Caki2 (cell line): ENCODE measurements around the gene PHKG1. TPM values are rescaled to one million over a fixed set of nuclear protein-coding genes. Genes with fewer than 3 reads are reported as not detected.
"Not testable (repeated sequence)": the region's sequence is repeated elsewhere in the genome, so short reads cannot be mapped to it uniquely, and the experiment has no call there.

Source experiments
- DNase-seq: peaks from one replicate; pipeline ENCODE4 v3.0.0-alpha.2; 2015; ENCODE audit warnings: low read depth
- in situ Hi-C: cut with HindIII; loops from 2 replicates; pipeline ENCODE4 v1.10.0; 2016; ENCODE audit warnings: low sequenced_read_pairs, low pct_unique_long_range_greater_than_20kb, mixed read lengths
- total RNA-seq: library from RNA; depleted of rRNA; stranded (reverse); fragments of >200 nt; shearing (Covaris generic); gene quantifications from 2 replicates; pipeline ENCODE4 v1.2.3, GENCODE V29; 2014; ENCODE audit warnings: low replicate concordance; rRNA removed

Gene PHKG1
- total RNA-seq: 1.3 TPM in 1 of 2 replicates, not detected in the other

DNA sequence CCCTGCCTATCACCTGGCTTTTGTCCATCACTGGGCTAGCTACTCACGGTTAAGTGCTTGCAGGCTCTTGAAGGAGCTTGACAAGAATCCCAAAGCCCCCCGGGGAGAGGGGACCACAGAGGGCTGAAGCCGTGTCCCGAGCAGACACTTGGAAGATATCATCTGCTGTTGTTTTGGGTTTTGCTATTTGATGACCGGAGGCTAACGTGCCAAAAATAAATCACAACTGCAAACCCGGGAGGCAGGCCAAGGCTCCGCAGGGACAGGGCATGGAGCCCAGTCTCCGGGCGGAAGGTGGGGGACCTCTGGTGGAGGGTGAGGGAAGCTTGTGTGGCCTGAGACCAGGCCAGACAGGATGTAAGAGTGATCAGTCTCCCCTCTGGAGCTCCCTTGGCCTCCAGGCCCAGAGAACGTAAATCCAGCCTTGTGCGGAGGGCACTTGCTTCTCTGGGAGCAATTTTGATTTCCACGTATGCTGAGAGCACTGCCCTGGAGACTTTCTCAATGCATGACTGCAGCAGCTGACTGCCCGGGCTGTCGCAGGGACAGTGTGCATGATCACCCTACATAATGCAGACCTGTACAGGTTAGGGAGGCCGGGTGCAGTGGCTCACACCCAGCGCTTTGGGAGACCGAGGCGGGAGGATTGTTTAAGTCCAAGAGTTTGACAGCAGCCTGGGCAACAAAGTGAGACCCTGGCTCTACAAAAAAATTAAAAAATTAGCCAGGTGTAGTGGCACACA lies at the start of gene PHKG1:
PHKG1 (minus strand) TSS at position 164 of the 743 bp plus-strand sequence. CDS start 4,011 bp downstream, outside the sequence.
- no peak for DNase-seq
- in situ Hi-C loops: no loop called here

DNA sequence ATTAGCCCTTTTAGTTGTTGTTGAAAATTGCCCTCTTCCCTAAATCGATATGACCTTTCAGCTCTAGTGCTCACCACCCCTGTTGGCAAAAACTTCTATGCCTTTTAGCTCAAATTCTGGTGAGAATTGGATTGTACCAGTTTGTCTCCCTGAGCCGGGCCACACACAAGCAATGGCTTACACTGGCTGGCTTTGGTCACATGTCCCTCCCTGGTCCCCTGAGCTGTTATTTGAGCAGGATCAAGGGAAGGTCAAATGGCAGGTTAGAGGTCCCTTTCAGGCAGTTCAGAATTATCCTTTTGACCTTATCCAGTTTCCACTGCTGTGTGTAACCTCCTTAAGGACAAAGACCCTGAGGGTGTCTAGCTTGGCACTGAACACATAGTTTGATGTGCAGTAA lies 38.3 kb upstream of the PHKG1 start:
- in situ Hi-C loops, DNase-seq: not testable (repeated sequence)

DNA sequence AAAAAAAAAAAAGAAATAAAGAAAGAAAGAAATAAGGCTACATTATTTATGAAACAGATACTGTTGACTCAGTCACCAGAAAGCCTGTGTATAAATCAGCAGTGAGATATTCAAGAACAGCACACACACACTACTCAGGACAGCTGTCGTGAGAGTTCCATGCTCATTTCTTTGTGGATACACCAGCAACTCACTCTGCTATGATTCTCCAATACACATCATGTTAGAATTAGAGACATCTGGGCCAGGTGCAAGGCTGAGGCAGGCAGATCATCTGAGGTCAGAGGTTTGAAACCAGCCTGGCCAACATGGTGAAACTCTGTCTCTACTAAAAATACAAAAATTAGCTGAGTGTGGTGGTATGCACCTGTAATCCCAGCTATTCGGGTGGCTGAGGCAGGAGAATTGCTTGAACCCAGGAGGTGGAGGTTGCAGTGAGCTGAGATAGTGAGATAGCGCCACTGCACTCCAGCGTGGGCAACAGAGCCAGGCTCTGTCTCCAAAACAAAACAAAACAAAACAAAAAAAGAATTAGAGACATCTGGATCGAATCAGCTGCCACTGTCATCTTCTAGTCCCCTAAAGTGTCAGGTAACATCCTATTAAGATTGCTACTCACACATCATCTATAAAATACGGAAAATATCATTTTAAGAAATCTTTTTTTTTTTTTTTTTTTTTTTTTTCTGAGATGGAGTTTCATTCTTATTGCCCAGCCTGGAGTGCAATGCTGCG lies 34.7 kb upstream of the PHKG1 start:
- no peak for DNase-seq
- in situ Hi-C loops: no loop called here

DNA sequence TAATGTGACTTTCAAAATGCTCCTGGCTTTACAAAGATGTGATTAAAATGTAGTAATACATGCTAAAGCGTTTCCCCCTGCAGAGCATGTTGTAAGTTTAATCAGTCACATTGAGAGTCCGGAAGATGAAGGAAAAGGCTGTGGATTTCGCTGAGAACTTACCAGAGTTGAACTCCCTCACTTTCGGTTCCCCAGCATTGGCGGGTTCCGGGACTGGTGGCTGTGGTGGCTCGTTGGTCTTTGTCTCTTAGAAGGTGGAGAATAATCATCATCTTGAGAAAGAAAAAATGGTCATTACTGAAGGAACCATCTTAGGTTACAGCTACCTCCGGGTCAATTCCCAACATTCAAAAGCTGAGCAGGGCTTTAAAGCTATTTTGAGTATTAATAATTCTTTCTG lies 33.1 kb upstream of the PHKG1 start:
- in situ Hi-C loops: no loop called here
- no peak for DNase-seq

- in situ Hi-C loops: no loop called here
- DNase-seq: no peak
These were observed 32.2 kb upstream of the PHKG1 start for GRCh38 chr7:56124981-56125380.

- DNase-seq: no peak
- in situ Hi-C loops: no loop called here
These were observed 28.7 kb upstream of the PHKG1 start for GRCh38 chr7:56121440-56121839.

- DNase-seq: no peak
- in situ Hi-C loops: no loop called here
These were observed 23.2 kb upstream of the PHKG1 start, which contains the start of gene NUPR2 for GRCh38 chr7:56115852-56116538. TSS of gene NUPR2 (minus strand) at chr7:56116417. CDS start at chr7:56116314, 103 bp downstream.

DNA sequence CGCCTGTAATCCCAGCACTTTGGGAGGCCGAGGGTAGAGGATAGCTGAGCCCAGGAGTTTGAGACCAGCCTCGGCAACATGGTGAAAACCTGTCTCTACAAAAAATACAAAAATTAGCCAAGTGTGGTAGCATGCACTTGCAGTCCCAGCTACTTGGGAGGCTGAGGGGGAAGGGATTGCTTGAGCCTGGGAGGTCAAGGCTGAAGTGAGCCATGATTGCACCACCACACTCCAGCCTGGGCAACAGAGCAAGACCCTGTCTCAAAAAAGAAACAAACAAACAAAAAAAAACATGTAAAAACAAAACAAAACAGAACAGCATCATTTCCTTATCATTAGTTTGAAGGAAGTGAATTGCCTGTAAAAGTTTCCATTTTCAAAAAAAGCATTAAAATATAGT lies 19.5 kb upstream of the PHKG1 start:
- in situ Hi-C loops, DNase-seq: not testable (repeated sequence)

- in situ Hi-C loops: no loop called here
These were observed 17.9 kb upstream of the PHKG1 start for GRCh38 chr7:56110611-56111010.

GRCh38 chr7:56107954-56108258 lies 15.2 kb upstream of the PHKG1 start:
- DNase-seq: no peak
- in situ Hi-C loops: loop anchor here (10.0 kb wide), 1 partner anchor 533 kb away; the partner anchor contains the start of gene VOPP1

More at GRCh38 chr7:56110611-56111010, 17.9 kb upstream of the PHKG1 start:
- DNase-seq: no peak

- in situ Hi-C loops: loop anchor here (10.0 kb wide), 1 partner anchor 532 kb away; the partner anchor contains the start of gene VOPP1
- DNase-seq: peak; percentile 97
These were observed 13.6 kb upstream of the PHKG1 start, which contains the start of gene CHCHD2 for GRCh38 chr7:56106108-56107073. TSS of gene CHCHD2 (minus strand) at chr7:56106476. CDS start at chr7:56106413, 63 bp downstream.

DNA sequence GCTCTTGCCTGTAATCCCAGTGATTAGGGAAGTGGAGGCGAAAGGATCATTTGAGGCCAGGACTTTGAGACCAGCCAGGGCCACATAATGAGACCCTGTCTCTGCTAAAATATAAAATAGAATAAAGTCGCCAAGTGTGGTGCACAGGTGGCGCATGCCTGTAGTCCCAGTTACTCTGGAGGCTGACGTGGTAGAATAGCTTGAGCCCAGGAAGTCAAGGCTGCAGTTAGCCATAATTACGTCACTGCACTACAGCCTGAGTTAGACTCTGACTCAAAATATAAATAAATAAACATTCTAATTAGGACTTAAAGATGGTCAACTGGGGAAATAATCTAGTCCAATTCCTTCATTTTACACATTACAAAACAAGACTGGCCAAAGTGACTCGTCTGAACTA lies 12.8 kb upstream of the PHKG1 start:
- peak; percentile 52 for DNase-seq
- in situ Hi-C loops: loop anchor here (10.0 kb wide), 1 partner anchor 531 kb away; the partner anchor contains the start of gene VOPP1

- in situ Hi-C loops: loop anchor here (10.0 kb wide), 1 partner anchor 529 kb away; the partner anchor contains the start of gene VOPP1
- not testable (repeated sequence) for DNase-seq
These were observed 11.4 kb upstream of the PHKG1 start for GRCh38 chr7:56104138-56104537.

DNA sequence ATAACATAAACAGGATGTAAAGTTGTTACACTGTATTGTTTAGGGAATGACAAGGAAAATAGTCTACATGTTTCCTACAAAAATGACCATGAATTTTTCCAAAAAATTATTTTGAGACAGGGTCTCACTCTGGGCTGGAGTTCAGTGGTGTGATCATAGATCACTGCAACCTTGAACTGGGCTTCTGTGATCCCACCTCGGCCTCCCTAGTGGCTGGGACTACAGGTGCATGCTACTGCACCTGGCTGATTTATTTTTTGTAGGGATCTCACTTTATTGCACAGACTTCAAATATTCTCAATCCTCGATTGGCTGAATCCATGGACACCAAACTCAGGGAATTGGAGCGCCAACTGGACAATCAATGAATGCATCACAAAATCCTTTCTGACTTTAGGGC lies 6.9 kb upstream of the PHKG1 start:
- DNase-seq: no peak
- in situ Hi-C loops: loop anchor here (10.0 kb wide), 1 partner anchor 525 kb away; the partner anchor contains the start of gene VOPP1

DNA sequence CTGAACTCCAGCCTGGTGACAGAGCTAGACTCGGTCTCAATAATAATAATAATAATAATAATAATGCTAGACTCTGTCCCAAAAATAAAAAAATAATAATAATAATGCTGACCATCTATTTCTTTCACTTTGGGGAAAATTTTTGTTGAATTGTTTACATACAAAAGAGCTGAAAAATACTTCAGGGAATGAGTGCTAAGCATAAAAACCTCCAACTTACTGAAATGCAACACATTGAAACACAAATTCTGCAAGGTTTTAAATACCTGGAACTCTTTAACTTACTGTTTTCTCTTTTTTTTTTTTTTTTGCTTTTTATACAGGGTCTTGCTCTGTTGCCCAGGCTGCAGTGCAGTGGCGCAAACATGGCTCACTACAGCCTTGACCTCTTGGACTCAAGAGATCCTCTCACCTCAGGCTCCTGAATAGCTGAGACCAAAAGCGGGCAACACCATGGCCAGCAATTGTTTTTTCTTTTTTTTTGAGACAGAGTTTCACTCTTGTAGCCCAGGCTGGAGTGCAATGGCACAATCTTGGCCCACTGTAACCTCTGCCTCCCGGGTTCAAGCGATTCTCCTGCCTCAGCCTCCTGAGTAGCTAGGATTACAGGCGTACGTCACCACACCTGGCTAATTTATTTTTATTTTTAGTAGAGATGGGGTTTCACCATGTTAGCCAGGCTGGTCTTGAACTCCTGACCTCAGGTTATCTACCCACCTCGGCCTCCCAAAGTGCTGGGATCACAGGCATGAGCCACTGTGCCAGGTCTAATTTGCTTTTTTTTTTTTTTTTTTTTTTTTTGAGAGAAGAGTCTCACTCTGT lies 5.6 kb upstream of the PHKG1 start:
- DNase-seq, in situ Hi-C loops: not testable (repeated sequence)

GRCh38 chr7:56097700-56098099 lies 4.9 kb upstream of the PHKG1 start:
- no peak for DNase-seq
- in situ Hi-C loops: no loop called here

GRCh38 chr7:56092388-56092787 lies 364 bp downstream of the PHKG1 start:
- DNase-seq, in situ Hi-C loops: not testable (repeated sequence)
